Endometrium (tissue), 2 donors: ENCODE results near the gene SLC28A2.
"Not testable (repeated sequence)": the region's sequence is repeated elsewhere in the genome, so short reads cannot be mapped to it uniquely, and the experiment has no call there.

Experiments
- FAIRE-seq: peaks from 2 replicates; lab custom pipeline; 2012; peaks lifted over from hg19 to GRCh38; lab: Jason Lieb, UNC
- donor health status: control.
- donor health status: control.

Gene SLC28A2

DNA sequence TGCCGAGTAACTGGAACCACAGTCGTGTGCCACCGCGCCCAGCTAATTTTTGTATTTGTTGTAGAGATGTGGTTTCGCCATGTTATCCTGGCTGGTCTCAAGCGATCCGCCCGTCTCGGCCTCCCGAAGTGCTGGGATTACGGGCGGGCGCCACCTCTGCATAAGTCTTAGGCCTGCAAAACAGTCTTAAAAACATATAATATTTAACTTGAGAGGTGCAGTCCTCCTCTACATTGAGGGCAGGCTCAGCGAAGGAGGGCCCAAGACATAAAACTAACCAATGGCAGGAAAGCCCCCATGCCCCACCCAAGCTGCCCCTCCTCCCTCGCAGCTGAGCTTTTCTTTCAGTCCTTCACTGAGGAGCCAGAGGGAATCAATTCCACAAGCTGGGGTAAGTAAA lies at the start of gene SLC28A2:
Gene SLC28A2 (plus strand): TSS at position 347 of the 400 bp plus-strand sequence. CDS start 982 bp downstream, outside the sequence.
- no peak for FAIRE-seq

DNA sequence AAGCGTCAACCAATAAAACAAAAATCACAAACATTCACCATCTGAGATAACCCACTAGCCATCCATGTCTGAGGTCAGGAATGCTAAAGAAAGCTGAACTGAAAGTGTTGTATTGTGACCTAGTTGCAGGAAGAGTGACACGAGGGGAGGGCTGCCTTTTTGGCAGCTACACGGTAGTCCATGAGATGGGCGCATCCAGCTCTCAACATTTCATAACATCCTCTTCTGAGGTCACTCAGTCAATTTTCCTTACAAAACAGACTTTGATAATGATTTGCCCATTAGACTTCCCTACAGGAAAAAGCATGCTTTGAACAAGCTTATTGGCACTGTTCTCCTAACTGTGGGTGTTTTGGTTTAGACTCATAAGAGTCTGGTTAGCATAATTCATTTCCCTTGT lies 48.9 kb upstream of the SLC28A2 start:
- FAIRE-seq = no peak

GRCh38 chr15:45205192-45205591 lies 46.8 kb upstream of the SLC28A2 start:
- no peak for FAIRE-seq

- no peak for FAIRE-seq
Measured at GRCh38 chr15:45212493-45212892, 39.5 kb upstream of the SLC28A2 start.

GRCh38 chr15:45221053-45221599 lies 30.9 kb upstream of the SLC28A2 start:
- no peak for FAIRE-seq

DNA sequence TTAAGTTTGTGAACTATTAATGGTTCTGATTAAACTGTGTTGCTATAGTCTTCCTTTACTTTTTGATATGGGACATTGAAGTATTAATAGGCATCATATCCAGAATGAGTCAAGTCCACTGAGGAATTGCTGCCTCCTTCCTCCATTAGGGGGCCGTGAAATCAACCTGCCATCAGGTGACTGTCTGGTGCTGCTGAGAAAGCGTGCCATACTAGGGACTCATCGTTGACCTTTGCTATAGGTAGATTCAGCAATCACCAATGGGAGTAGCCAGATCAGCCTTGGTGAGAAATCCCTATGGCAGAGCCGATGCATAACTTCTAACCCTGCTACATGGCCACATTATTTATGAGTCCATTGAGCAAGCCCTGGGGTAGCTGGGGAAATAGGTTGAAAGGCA lies 30.1 kb upstream of the SLC28A2 start:
- no peak for FAIRE-seq

DNA sequence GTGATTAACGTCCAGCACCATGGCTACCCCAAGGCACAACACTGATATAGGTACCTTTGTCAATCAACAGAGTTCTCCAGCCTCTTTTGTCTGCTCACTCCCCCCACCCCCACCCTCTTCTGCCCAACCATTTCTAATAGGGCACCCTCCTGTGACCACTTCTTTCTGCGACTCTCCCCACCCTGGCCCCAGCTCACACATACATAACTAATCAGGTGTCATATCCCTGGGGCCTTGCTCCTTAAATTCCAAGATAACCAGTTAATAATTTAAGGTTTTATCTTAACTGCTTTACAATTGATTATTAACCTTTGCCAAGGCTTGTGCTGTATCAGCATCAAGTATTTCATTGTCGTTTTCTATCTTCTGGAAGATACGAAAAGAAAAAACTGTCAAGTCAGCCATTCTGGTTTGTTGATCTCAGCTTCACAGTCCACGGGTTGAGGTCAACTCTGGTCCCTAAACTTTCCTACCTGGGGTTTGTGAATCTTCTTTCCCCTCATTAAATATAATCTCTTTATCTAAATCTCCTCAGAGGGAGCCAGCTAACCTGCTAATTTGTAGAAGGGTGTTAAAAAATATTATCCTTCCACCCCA lies 27.3 kb upstream of the SLC28A2 start:
- no peak for FAIRE-seq

DNA sequence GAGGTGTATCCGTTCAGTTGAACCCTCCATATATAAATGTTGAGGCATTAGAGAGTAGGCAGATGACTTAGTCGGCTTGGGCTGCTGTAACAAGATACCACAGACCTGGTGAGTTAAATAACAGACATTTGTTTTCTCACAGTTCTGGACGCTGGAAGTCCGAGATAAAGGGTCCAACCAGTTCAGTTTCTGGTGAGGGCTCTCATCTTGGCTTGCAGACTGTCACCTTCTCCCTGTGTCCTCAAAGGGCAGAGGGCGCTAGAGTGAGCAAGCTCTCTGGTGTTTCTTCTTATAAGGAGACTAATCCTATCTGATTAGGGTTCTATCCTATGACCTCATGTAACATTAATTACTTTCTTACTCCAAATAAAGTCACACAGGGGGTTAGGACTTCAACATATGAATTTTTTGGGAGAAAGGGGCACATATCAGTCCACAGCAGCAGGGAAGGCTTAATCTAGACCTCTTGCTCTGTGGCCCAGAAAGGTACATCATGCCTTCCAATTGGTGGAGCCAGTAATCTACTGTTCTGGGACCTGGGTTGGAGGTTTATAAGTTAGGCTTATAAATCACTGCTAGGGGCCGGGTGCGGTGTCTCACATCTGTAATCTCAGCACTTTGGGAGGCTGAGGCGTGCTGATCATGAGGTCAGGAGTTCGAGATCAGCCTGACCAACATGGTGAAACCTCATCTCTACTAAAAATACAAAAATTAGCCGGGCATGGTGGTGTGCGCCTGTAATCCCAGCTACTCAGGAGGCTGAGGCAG lies 26.3 kb upstream of the SLC28A2 start:
- no peak for FAIRE-seq

GRCh38 chr15:45228931-45229330 lies 23.1 kb upstream of the SLC28A2 start:
- FAIRE-seq = no peak

DNA sequence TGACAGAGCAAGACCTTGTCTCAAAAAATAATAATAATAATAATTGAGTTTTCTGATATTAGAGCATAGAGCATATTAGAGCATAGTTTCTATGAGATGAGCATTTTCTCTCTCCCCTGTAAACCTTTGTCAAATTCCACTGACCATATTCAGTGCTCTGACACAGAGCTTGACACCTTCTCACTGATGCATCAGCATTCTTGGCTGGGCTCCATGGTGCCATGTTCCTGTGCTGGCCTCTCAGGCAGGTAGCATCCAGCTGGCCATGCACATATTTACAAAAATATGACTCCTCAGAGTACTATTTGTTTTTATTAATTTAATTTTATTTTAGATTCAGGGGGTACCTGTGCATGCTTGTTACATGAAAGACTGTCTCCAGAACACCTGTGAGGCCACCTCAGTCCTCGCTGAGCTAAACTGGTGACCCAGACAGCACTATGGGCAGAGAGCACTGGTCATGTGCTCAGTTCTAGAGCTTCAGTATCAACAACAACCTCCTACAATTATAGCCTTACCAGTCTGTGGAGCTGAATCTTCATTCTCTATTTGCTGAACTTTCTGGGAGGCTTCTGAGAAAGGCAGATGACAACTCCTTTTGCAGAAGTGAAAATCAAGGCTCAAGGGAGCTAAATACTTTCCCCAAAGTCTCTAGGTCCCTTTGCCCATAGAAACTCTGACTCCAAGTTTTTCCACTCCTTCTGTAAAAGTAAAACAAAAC lies 21.6 kb upstream of the SLC28A2 start:
- FAIRE-seq = no peak

DNA sequence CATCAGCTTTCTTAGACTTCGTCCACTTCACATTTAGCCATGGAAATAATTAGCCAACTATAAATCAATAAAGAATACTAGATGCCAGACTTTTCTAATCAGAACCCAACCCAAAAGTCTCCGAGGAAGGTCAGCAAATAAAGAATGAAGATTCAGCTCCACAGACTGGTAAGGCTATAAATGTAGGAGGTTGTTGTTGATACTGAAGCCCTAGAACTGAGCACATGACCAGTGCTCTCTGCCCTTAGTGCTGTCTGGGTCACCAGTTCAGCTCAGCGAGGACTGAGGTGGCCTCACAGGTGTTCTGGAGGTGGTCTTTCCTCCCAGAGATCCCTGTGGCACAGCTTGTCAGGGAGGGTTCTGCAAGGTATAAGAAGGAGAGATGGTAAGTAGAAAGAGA lies 20.9 kb upstream of the SLC28A2 start:
- FAIRE-seq = no peak

DNA sequence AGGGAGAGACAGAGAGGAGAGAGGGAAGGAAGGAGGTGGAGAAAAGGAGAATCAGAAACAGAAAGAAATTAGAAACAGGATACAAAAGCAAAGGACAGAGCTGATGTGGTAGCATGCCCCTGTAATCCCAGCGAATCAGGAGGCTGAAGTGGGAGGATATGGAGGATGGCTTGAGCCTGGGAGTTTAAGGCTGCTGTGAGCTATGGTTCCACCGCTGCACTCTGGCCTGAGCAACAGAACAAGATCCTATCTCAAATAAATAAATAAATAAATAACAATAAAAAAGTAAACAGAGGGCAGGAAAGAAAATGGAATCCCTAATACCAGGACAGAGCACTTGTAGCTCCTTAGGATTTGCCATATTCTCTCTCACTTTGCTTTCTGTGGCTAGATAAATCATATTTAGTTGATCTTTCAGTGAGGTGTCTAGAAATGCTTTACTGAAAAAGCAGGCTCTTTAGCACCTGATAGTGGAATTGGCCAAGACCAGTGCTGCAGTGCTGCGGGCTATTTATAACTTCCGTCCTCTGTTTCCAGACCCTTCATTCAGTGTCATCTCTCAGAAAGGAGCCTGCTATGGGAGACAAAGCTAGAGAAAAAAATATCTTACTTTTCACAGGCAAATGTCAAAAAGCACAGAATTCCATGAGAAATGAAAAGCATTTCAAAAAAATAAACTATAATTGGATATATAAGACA lies 20.0 kb upstream of the SLC28A2 start:
- FAIRE-seq = no peak

DNA sequence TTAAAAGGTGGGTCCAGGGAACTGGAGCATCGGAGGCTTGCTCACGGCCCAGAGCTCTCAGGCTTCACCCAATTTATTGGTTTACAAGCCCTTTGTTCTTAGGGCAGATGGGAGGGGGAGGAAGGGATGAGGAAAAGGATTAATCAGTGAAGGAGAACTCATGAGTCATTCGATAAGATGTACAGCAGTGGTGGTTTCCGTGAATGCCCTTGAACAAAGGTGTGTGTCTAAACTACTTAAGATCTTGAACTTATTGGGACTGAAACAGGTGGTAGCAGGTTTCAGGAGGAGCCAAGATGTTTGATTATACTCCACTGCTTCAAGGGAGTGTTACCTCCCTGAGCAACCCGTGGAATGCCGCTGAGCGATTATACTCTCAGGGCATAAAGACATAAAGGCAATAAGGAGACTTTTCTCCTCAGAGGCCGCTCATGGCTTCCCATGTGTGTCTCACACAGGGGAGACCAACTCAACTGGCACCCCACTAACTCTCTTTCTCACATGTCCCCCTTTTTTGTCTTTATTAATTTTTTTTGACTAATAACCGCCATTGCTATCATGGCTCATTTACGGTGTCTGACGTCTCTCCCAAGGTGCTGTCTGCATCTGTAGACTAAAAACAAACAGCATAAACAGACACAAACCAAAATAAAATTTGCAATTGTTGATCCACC lies 17.3 kb upstream of the SLC28A2 start:
- FAIRE-seq = no peak

DNA sequence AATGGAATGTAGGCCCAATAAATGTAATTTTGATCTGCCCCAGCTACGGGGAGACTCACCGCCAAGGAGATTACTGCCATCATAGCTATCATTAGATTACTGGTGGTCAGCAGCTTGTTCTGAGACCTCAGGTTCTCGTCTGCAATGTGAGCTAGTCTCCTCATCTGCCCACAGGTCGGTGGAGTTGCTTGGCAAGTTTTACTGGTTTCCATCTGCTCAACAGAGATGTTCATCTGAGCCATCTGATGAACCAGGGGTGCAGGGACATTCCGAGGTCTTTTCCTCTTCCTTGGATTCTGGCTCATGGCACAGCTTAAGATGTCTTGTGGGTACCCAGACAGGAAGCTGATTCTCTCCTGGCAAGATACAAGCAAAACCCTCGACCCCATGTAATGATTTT lies 15.2 kb upstream of the SLC28A2 start:
- not testable (repeated sequence) for FAIRE-seq

- no peak for FAIRE-seq
Measured at GRCh38 chr15:45242289-45242688, 9.7 kb upstream of the SLC28A2 start.

DNA sequence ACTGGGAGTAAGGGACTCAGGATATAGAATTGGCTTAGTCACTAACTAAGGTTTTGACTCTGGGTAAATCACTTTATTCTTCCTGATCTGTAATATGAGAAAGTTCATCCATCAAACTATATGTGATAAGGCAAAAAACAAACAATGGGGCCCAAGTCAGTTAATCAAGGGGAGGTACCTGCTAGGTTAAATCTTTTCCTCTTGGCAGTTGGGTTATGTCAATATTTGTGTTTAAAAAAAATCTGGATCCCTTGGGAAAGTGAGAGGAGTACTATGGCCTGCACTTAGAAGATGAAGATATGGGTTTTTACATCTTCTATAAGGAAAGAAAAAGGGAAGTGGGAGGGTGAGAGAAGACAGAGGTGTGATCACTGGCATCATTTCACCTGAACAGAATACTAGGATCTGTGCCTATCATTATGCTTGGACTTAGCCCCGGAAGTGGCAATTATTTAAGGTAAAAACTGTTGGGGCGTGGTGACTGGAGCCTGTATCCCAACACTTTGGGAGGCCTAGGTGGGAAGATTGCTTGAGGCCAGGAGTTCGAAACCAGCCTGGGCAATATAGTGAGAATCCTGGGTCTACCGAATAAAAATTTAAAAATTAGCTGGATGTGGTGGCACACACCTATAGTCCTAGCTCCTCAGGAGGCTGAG lies 2.8 kb upstream of the SLC28A2 start:
- FAIRE-seq = no peak

DNA sequence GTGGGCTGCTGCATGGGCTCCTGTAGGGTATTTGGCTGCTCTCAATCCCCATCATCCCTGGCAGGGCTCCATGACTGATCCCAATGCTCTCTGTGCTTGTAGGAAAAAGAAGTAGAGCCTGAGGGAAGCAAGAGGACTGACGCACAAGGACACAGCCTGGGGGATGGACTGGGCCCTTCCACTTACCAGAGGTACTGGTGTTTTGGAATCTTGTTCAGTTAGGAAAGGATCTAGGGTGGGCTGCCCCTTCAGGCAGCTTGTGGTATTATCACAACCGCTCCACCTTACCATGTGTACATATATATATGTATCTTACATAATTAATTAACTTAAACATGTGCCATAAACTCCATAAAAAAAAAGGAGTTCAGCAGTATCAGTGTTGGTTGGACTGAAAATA lies 1.3 kb downstream of the SLC28A2 start:
- no peak for FAIRE-seq

DNA sequence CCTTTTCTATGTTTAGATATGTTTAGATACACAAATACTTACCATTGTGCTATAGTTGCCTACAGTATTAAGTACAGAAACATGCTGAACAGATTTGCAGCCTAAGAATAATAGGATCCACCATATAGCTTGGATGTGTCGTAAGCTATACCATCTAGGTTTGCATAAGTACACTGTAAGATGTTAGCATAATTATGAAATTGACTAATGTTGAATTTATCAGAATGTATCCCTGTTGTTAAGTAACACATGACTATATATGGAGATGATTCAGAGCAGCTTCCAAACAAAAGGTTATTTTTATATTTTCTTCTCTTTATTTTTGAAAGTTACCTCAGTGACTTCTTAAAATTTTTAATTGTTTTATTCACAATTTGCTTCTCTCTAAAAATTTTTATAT lies 2.4 kb downstream of the SLC28A2 start:
- FAIRE-seq = no peak

DNA sequence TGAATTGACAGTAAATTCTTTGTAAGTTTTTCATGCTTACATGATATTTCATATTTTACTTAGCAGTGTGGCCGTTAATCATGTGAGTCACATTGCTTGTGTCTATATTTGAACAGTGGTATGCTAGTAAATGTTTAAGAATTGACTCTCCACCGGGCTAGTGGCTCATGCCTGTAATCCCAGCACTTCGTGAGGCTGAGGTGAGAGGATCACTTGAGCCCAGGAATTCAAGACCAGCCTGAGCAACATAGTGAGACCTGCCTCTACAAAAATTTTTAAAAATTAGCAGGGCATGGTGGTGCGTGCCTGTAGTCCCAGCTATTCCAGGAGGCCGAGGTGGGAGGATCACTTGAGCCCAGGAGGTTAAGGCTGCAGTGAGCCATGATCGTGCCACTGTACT lies 2.8 kb downstream of the SLC28A2 start:
- FAIRE-seq = not testable (repeated sequence)

DNA sequence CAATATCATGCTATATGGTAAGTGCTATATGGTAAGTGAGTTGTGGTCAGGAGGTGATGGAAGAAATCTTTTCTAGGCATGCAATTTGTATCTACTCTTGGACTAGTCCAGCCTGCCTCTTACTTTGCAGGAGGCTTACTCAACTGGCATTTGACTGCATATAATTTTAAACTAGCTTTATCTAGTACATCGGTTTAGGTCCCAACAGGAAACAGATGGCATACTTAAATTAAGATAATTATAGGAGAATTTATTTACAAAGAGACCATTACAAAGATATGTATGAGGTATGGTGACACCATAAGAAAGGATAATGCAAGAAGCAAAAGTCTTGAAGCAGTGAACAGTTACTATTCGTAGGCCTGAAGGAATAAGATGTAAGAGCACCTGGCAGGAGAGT lies 7.8 kb downstream of the SLC28A2 start:
- no peak for FAIRE-seq

GRCh38 chr15:45262906-45263461 lies 10.9 kb downstream of the SLC28A2 start:
- no peak for FAIRE-seq
